Lung (tissue), 12 donors: ENCODE measurements around the gene CFAP126. TPM values are rescaled to one million over a fixed set of nuclear protein-coding genes. Genes with fewer than 3 reads are reported as not detected.

Source experiments
- ATAC-seq: fragments of 200-7000 bp; cut with Tn5 transposase; one replicate; pipeline ENCODE4 v1.9.1; 2020; ENCODE audit warnings: moderate number of reproducible peaks; ENCODE audit not compliant: insufficient read depth, low FRiP score
- DNase-seq, 3 donors: peaks; one replicate each; pipeline ENCODE4 v3.0.0-alpha.2; 2013 to 2017
- H3K27ac ChIP-seq, 2 donors: one replicate each; pipeline ENCODE4 v1.5.1; 2013; ENCODE audit warnings: mild to moderate bottlenecking in 2 of 2, moderate library complexity in 2 of 2, control low read depth in 1 of 2, inconsistent platforms in 1 of 2, low read depth in 1 of 2, low read length in 1 of 2
- H3K27me3 ChIP-seq, 3 donors: one replicate each; pipeline ENCODE4 v1.5.1; 2013; ENCODE audit warnings: low read length in 2 of 3; ENCODE audit not compliant: control insufficient read depth in 3 of 3, insufficient read depth in 3 of 3
- H3K36me3 ChIP-seq, 4 donors: one replicate each; pipeline ENCODE4 v1.5.1; 2013; ENCODE audit warnings: low read length in 4 of 4, mild to moderate bottlenecking in 1 of 4, moderate library complexity in 1 of 4; ENCODE audit not compliant: control insufficient read depth in 4 of 4, insufficient read depth in 4 of 4
- H3K4me1 ChIP-seq, 5 donors: one replicate each; pipeline ENCODE4 v1.5.1; 2013; ENCODE audit warnings: low read length in 5 of 5, mild to moderate bottlenecking in 2 of 5, moderate library complexity in 1 of 5; ENCODE audit not compliant: control insufficient read depth in 5 of 5, insufficient read depth in 5 of 5
- H3K4me3 ChIP-seq: one replicate; pipeline ENCODE4 v1.5.1; 2013; ENCODE audit warnings: mild to moderate bottlenecking, control low read depth, moderate library complexity
- H3K9ac ChIP-seq, 2 donors: one replicate each; pipeline ENCODE4 v1.5.1; 2013; ENCODE audit warnings: low read length in 2 of 2, control low read depth in 1 of 2; ENCODE audit not compliant: insufficient read depth in 1 of 2
- H3K9me3 ChIP-seq, 4 donors: one replicate each; pipeline ENCODE4 v1.5.1; 2013; ENCODE audit warnings: low read length in 3 of 4, mild to moderate bottlenecking in 1 of 4, moderate library complexity in 1 of 4; ENCODE audit not compliant: control insufficient read depth in 4 of 4, insufficient read depth in 3 of 4
- WGBS, 2 donors: extraction: QIAGEN DNeasy Blood & Tissue Kit; methylation state at CpG; one replicate each; pipeline ENCODE4 v1.1.7; 2013; 5-methylcytosine and 5-hydroxymethylcytosine counted together
- polyA plus RNA-seq, 2 donors: library from polyadenylated mRNA; stranded (reverse); fragments of 200-250 nt; gene quantifications; one replicate each; pipeline ENCODE4 v1.2.1, GENCODE V29; 2013
- total RNA-seq, 2 donors: library from RNA; depleted of rRNA in 1 of 2; stranded (reverse); fragments of >200 nt in 1 of 2; gene quantifications; one replicate each; pipeline ENCODE4 v1.2.1, GENCODE V29; 2014 to 2021
- TF ChIP-seq, protein P1 (sequence below): IDR thresholded peaks from 2 replicates; pipeline ENCODE4 v1.5.1; 2012; ENCODE audit warnings: mild to moderate bottlenecking; ENCODE audit errors: control extremely low read depth, extremely low read depth
- donor health status: control.
- donor health status: control.
- donor health status: Bipolar disorder and iron deficiency.
- donor health status: healthy.
- donor health status: DM: yes; HTN: yes; CAD: no.

CFAP126 gene
- total and polyA plus RNA-seq, 4 donors = 6.5 to 25.1 (median 22.5) TPM

DNA sequence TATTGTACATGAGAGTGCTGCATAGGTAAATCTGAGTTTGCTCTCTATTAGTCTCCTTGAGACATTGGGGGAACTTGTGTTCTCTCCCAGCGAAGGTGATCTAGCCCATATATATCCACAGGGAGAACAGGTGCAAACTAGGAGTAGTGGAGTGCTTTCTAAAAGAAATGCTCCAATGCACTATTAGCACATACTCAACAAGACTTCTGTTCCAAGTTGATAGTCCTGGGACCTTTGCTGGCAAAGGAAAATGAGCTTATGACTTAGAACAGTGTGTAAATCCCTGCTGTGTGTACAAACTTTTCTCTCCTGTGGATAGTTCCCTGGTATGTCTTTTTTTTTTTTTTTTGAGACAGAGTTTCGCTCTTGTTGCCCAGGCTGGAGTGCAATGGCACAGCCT, 25.5 kb downstream of the CFAP126 start:
- TF ChIP-seq, protein P1, sequence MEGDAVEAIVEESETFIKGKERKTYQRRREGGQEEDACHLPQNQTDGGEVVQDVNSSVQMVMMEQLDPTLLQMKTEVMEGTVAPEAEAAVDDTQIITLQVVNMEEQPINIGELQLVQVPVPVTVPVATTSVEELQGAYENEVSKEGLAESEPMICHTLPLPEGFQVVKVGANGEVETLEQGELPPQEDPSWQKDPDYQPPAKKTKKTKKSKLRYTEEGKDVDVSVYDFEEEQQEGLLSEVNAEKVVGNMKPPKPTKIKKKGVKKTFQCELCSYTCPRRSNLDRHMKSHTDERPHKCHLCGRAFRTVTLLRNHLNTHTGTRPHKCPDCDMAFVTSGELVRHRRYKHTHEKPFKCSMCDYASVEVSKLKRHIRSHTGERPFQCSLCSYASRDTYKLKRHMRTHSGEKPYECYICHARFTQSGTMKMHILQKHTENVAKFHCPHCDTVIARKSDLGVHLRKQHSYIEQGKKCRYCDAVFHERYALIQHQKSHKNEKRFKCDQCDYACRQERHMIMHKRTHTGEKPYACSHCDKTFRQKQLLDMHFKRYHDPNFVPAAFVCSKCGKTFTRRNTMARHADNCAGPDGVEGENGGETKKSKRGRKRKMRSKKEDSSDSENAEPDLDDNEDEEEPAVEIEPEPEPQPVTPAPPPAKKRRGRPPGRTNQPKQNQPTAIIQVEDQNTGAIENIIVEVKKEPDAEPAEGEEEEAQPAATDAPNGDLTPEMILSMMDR = no peak
- H3K4me1 ChIP-seq = no peaks in the 10 kb centered on the region
- peaks cover 10 to 20% (median 18%) of the 10 kb centered on the region in 4 donors for H3K36me3 ChIP-seq
- DNase-seq (no peak), ATAC-seq (no peak)
- H3K9me3 ChIP-seq = no peaks in the 10 kb centered on the region
- no peak overlapping the region for H3K9ac ChIP-seq
- no peak overlapping the region for H3K27ac ChIP-seq
- 97 to 100% methylated on average over 2 of the region's 2 CpGs for WGBS, 2 donors
- H3K4me3 ChIP-seq = no peak overlapping the region
- no peaks in the 10 kb centered on the region for H3K27me3 ChIP-seq

DNA sequence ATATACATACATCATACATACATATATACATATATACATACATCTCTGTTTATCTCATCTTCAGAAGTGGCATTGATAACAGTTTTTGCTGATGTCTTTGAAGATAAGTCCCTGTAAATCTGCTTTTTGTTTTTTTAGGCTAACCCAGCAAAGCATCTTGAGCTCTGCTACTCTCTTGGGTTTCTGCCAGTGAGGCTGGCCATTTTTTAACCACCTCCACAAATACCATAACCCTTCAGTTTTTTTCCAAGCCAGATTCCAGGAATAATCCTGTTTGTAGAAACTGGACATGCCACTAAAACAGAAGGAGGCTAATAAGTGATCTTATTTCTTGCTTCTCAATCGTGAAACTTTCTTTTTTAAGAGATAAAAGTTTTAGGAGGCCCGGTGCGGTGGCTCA, 31.9 kb downstream of the CFAP126 start:
- DNase-seq (no peak), ATAC-seq (no peak)
- H3K9ac ChIP-seq = no peak overlapping the region
- peaks cover 13 to 36% (median 16%) of the 10 kb centered on the region in 4 donors for H3K36me3 ChIP-seq
- no peaks in the 10 kb centered on the region for H3K27me3 ChIP-seq
- H3K27ac ChIP-seq = no peak overlapping the region
- TF ChIP-seq, protein P1 = no peak
- no peaks in the 10 kb centered on the region for H3K9me3 ChIP-seq
- H3K4me1 ChIP-seq = no peaks in the 10 kb centered on the region
- WGBS, 2 donors = 84 to 90% methylated on average over 3 of the region's 3 CpGs
- no peak overlapping the region for H3K4me3 ChIP-seq

DNA sequence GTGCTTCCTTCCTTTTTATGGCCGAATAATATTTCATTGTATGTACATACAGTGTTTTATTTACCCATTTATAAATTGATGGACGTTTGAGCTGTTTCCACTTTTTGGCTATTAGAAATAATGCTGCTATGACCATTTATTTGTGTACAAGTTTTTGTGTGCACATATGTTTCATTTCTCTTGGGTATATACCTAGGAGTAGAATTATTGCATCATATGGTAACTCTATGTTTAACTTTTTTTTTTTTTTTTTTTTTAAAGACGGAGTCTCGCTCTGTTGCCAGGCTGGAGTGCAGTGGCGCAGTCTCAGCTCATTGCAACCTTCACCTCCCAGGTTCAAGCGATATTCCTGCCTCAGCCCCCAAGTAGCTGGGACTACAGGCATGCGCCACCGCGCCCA, 34.5 kb downstream of the CFAP126 start:
- Histone ChIP-seq H3K27ac (no peak overlapping the region), H3K36me3 (peaks cover 19 to 39% (median 26%) of the 10 kb centered on the region in 4 donors), H3K27me3 (no peaks in the 10 kb centered on the region), H3K9me3 (no peaks in the 10 kb centered on the region), H3K4me3 (no peak overlapping the region), H3K4me1 (no peaks in the 10 kb centered on the region), H3K9ac (no peak overlapping the region)
- ATAC-seq (no peak), DNase-seq (no peak)
- TF ChIP-seq, protein P1 = no peak
- WGBS, 2 donors = 96 to 97% methylated on average over 9 of the region's 9 CpGs

DNA sequence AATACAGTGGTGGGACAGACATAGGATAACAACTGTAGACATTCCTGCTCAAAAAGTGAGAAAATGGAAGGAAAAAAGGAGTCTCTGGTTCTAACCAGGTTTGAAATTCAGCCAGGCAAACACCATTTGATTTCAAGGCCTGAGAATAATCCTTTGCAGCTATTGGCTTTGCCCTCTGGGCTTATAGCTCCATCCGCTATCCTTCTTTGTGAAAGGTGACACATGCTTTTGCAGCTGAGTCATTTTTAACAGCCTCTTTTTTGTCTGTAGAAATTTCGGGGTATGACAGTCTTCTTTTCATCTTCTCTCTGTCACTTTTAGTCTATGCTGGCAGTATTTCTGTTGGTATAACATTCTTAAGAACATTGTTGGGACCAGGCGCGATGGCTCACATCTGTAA, 37.3 kb downstream of the CFAP126 start:
- H3K36me3 ChIP-seq = peaks cover 21 to 39% (median 28%) of the 10 kb centered on the region in 4 donors
- 95 to 96% methylated on average over 4 of the region's 4 CpGs for WGBS, 2 donors
- no peak overlapping the region for H3K27ac ChIP-seq
- H3K9me3 ChIP-seq = no peaks in the 10 kb centered on the region
- no peaks in the 10 kb centered on the region for H3K27me3 ChIP-seq
- no peak for ATAC-seq
- no peaks in the 10 kb centered on the region for H3K4me1 ChIP-seq
- H3K9ac ChIP-seq = no peak overlapping the region
- DNase-seq = no peak
- TF ChIP-seq, protein P1 = no peak
- no peak overlapping the region for H3K4me3 ChIP-seq
